HCT116 (cell line): ENCODE results near the gene TLR8. TPM values are rescaled to one million over a fixed set of nuclear protein-coding genes. Genes with fewer than 3 reads are reported as not detected.

Source experiments
- ATAC-seq: fragments of 200-7000 bp; cut with Tn5 transposase; 2 replicates; pipeline ENCODE4 v1.9.1; 2020; ENCODE audit warnings: mild to moderate bottlenecking, moderate library complexity
- BruUV-seq: library from RNA; stranded (reverse); fragments of 400-500 nt; replicated peaks from 2 replicates; lab custom pipeline; 2021; lab: Mats Ljungman, UMichigan
- CTCF ChIA-PET: fragments of 300-600 bp; sonication (Branson Sonifier 250); formaldehyde crosslinking; loops from one replicate; lab custom pipeline; 2021; ENCODE audit warnings: antibody characterized with exemption; lab: Charles Lee
- POLR2A ChIA-PET: fragments of 300-600, 350-600 bp; sonication (Branson Sonifier 250); formaldehyde crosslinking; loops from one replicate; lab custom pipeline; 2021; ENCODE audit warnings: antibody characterized with exemption; lab: Charles Lee
- RAD21 ChIA-PET, 2 experiments: fragments of 300-600 bp; sonication (Branson Sonifier 250); formaldehyde crosslinking; loops; one replicate each; lab custom pipeline; 2023; ENCODE audit warnings: low total read pairs in 2 of 2; ENCODE audit not compliant: uncharacterized antibody in 2 of 2, unreplicated experiment in 2 of 2, low non-redundant PET in 1 of 2; lab: Charles Lee
- DNase-seq: peaks from one replicate; pipeline ENCODE4 v3.0.0-alpha.2; 2010; ENCODE audit warnings: low read depth, low spot score
- H2AFZ ChIP-seq: fragments of 200-600 bp; shearing (Covaris generic), sonication (generic); 2 replicates; pipeline ENCODE4 v1.6.1; 2017; ENCODE audit warnings: low read depth, mixed run types, mixed read lengths, antibody characterized with exemption, low read length; ENCODE audit not compliant: poor library complexity, severe bottlenecking
- H3K27ac ChIP-seq: 2 replicates; pipeline ENCODE4 v1.5.1; 2012; ENCODE audit warnings: low read depth, low read length
- H3K27me3 ChIP-seq: fragments of 200-600 bp; sonication (generic); 2 replicates; pipeline ENCODE4 v1.6.1; 2016; ENCODE audit warnings: mixed run types, low read length, mixed read lengths; ENCODE audit not compliant: insufficient read depth
- H3K36me3 ChIP-seq, 2 experiments: fragments of 200-500 bp in 1 of 2; fragments of 200-600 bp in 1 of 2; sonication (Bioruptor generic) in 1 of 2; sonication (generic) in 1 of 2; 2 replicates each; pipeline versions ENCODE4 v1.5.1 to v1.6.1; 2014 to 2016; ENCODE audit warnings: low read length in 2 of 2, inconsistent platforms in 1 of 2, mixed read lengths in 1 of 2, mixed run types in 1 of 2; ENCODE audit not compliant: insufficient read depth in 2 of 2, control insufficient read depth in 1 of 2
- H3K4me1 ChIP-seq, 2 experiments: fragments of 200-600 bp in 1 of 2; sonication (generic) in 1 of 2; 2 replicates each; pipeline versions ENCODE4 v1.5.1 to v1.6.1; 2012 to 2017; ENCODE audit warnings: low read length in 2 of 2, inconsistent platforms in 1 of 2, mild to moderate bottlenecking in 1 of 2, mixed read lengths in 1 of 2, mixed run types in 1 of 2, moderate library complexity in 1 of 2; ENCODE audit not compliant: insufficient read depth in 2 of 2, control insufficient read depth in 1 of 2
- H3K4me2 ChIP-seq: fragments of 200-600 bp; sonication (generic); 2 replicates; pipeline ENCODE4 v1.6.1; 2017; ENCODE audit warnings: mixed run types, low read length, mixed read lengths
- H3K4me3 ChIP-seq, 2 experiments: fragments of 200-600 bp in 1 of 2; sonication (generic) in 1 of 2; replicated peaks in 1 of 2; 2 replicates each; pipeline ENCODE4 v1.5.1; 2011 to 2016; ENCODE audit warnings: low read length in 2 of 2, control low read depth in 1 of 2, low read depth in 1 of 2, mild to moderate bottlenecking in 1 of 2, mixed read lengths in 1 of 2, mixed run types in 1 of 2
- H3K79me2 ChIP-seq: fragments of 200-600 bp; sonication (generic); 2 replicates; pipeline ENCODE4 v1.6.1; 2017; ENCODE audit warnings: mild to moderate bottlenecking, mixed run types, low read length, moderate library complexity, mixed read lengths; ENCODE audit not compliant: insufficient read depth
- H3K9ac ChIP-seq: fragments of 200-600 bp; sonication (generic); 2 replicates; pipeline ENCODE4 v1.6.1; 2016; ENCODE audit warnings: low read length, mixed read lengths
- H3K9me2 ChIP-seq: fragments of 200-600 bp; sonication (generic), shearing (Covaris generic); 2 replicates; pipeline ENCODE4 v1.6.1; 2017; ENCODE audit warnings: mixed run types, mild to moderate bottlenecking, moderate library complexity; ENCODE audit not compliant: insufficient read depth
- H3K9me3 ChIP-seq, 2 experiments: fragments of 200-500 bp in 1 of 2; fragments of 200-600 bp in 1 of 2; sonication (Bioruptor generic) in 1 of 2; sonication (generic) in 1 of 2; 2 replicates each; pipeline ENCODE4 v1.6.1; 2014 to 2017; ENCODE audit warnings: low read length in 2 of 2, mixed read lengths in 2 of 2, inconsistent platforms in 1 of 2, low read depth in 1 of 2, mild to moderate bottlenecking in 1 of 2, mixed run types in 1 of 2, moderate library complexity in 1 of 2; ENCODE audit not compliant: control insufficient read depth in 1 of 2, insufficient read depth in 1 of 2
- H4K20me1 ChIP-seq: fragments of 200-600 bp; sonication (generic), shearing (Covaris generic); 2 replicates; pipeline ENCODE4 v1.6.1; 2017; ENCODE audit warnings: mixed run types, mild to moderate bottlenecking, moderate library complexity; ENCODE audit not compliant: insufficient read depth
- CBX3 ChIP-seq: IDR thresholded peaks from 2 replicates; pipeline ENCODE4 v1.6.1; 2012; ENCODE audit warnings: low read depth
- EGR1 ChIP-seq: IDR thresholded peaks from 2 replicates; pipeline ENCODE4 v1.6.1; 2012; ENCODE audit warnings: low read depth
- JUND ChIP-seq: IDR thresholded peaks from 2 replicates; pipeline ENCODE4 v1.6.1; 2012
- MAX ChIP-seq: IDR thresholded peaks from 2 replicates; pipeline ENCODE4 v1.6.1; 2012
- POLR2A ChIP-seq: IDR thresholded peaks from 2 replicates; pipeline ENCODE4 v1.7.0; 2011; ENCODE audit warnings: borderline replicate concordance; ENCODE audit not compliant: insufficient read depth, insufficient read length; ENCODE audit errors: extremely low read depth
- RAD21 ChIP-seq: IDR thresholded peaks from 2 replicates; pipeline ENCODE4 v1.6.1; 2012; ENCODE audit warnings: low read depth, mild to moderate bottlenecking
- SP1 ChIP-seq: IDR thresholded peaks from 2 replicates; pipeline ENCODE4 v1.6.1; 2012; ENCODE audit warnings: low read depth
- ZBTB33 ChIP-seq: IDR thresholded peaks from 2 replicates; pipeline ENCODE4 v1.6.1; 2011; ENCODE audit warnings: mild to moderate bottlenecking, low read length, moderate library complexity; ENCODE audit not compliant: insufficient replicate concordance; ENCODE audit errors: extremely low read depth
- ZFX ChIP-seq: fragments of 450-650 bp; IDR thresholded peaks from 2 replicates; pipeline ENCODE4 v1.6.1; 2017
- intact Hi-C: fragments of 100-400 bp; cut with micrococcal nuclease; formaldehyde crosslinking; loops from 2 replicates; pipeline ENCODE4 v1.10.0; 2022
- total RNA-seq: library from RNA; stranded (reverse); gene quantifications from one replicate; pipeline ENCODE4 v1.2.1, GENCODE V29; 2021; ENCODE audit not compliant: unreplicated experiment
- TF ChIP-seq, protein P1 (sequence below): IDR thresholded peaks from 2 replicates; pipeline ENCODE4 v1.6.1; 2012
- TF ChIP-seq, protein P2 (sequence below), 3 experiments: fragments of 200-600 bp in 1 of 3; sonication (generic) in 1 of 3; IDR thresholded peaks in 2 of 3; conservative IDR thresholded peaks in 1 of 3; 2 replicates each; pipeline ENCODE4 v1.5.1; 2012 to 2017; ENCODE audit warnings: low read depth in 2 of 3, low read length in 2 of 3, antibody characterized with exemption in 1 of 3, borderline replicate concordance in 1 of 3, control low read depth in 1 of 3, mild to moderate bottlenecking in 1 of 3, mixed read lengths in 1 of 3, mixed run types in 1 of 3, moderate library complexity in 1 of 3; ENCODE audit not compliant: insufficient read depth in 1 of 3

The TLR8 gene
- total RNA-seq, 1 experiment from 2014 or later: not detected

DNA sequence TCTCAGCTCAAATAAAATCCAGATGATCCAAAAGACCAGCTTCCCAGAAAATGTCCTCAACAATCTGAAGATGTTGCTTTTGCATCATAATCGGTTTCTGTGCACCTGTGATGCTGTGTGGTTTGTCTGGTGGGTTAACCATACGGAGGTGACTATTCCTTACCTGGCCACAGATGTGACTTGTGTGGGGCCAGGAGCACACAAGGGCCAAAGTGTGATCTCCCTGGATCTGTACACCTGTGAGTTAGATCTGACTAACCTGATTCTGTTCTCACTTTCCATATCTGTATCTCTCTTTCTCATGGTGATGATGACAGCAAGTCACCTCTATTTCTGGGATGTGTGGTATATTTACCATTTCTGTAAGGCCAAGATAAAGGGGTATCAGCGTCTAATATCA, 18.7 kb upstream of the TLR8 start:
- no peaks in the 10 kb centered on the region for H3K79me2 ChIP-seq
- no peak for TF ChIP-seq ZFX
- no peak for TF ChIP-seq RAD21
- no peaks in the 10 kb centered on the region for H3K27me3 ChIP-seq
- H3K4me2 ChIP-seq: no peak overlapping the region
- H2AFZ ChIP-seq: no peak overlapping the region
- H3K9me2 ChIP-seq: no peaks in the 10 kb centered on the region
- no peak overlapping the region for H3K9ac ChIP-seq
- BruUV-seq: no TSS peak
- ChIA-PET RAD21 (no interaction called here), CTCF (no interaction called here), POLR2A (no interaction called here)
- intact Hi-C loops: no loop called here
- ATAC-seq (no peak), DNase-seq (no peak)
- no peaks in the 10 kb centered on the region for H3K4me1 ChIP-seq
- H4K20me1 ChIP-seq: no peaks in the 10 kb centered on the region
- no peaks in the 10 kb centered on the region for H3K9me3 ChIP-seq
- no peak overlapping the region for H3K4me3 ChIP-seq
- no peak overlapping the region for H3K27ac ChIP-seq
- H3K36me3 ChIP-seq: no peaks in the 10 kb centered on the region

- no peaks in the 10 kb centered on the region for H3K36me3 ChIP-seq
- no peaks in the 10 kb centered on the region for H3K4me1 ChIP-seq
- no peak overlapping the region for H3K9ac ChIP-seq
- H3K4me3 ChIP-seq: no peak overlapping the region
- DNase-seq (no peak), ATAC-seq (no peak)
- intact Hi-C loops: no loop called here
- no peaks in the 10 kb centered on the region for H3K27me3 ChIP-seq
- ChIA-PET CTCF (no interaction called here), POLR2A (no interaction called here), RAD21 (no interaction called here)
- no peaks in the 10 kb centered on the region for H3K79me2 ChIP-seq
- H2AFZ ChIP-seq: no peak overlapping the region
- no peak overlapping the region for H3K27ac ChIP-seq
- no TSS peak for BruUV-seq
- no peaks in the 10 kb centered on the region for H4K20me1 ChIP-seq
- no peak for TF ChIP-seq SP1
- no peak for TF ChIP-seq MAX
- TF ChIP-seq CBX3: no peak
- no peak for TF ChIP-seq ZFX
- TF ChIP-seq, protein P1, sequence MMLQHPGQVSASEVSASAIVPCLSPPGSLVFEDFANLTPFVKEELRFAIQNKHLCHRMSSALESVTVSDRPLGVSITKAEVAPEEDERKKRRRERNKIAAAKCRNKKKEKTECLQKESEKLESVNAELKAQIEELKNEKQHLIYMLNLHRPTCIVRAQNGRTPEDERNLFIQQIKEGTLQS: no peak
- TF ChIP-seq JUND: no peak
- no peak for TF ChIP-seq ZBTB33
- TF ChIP-seq, protein P2, sequence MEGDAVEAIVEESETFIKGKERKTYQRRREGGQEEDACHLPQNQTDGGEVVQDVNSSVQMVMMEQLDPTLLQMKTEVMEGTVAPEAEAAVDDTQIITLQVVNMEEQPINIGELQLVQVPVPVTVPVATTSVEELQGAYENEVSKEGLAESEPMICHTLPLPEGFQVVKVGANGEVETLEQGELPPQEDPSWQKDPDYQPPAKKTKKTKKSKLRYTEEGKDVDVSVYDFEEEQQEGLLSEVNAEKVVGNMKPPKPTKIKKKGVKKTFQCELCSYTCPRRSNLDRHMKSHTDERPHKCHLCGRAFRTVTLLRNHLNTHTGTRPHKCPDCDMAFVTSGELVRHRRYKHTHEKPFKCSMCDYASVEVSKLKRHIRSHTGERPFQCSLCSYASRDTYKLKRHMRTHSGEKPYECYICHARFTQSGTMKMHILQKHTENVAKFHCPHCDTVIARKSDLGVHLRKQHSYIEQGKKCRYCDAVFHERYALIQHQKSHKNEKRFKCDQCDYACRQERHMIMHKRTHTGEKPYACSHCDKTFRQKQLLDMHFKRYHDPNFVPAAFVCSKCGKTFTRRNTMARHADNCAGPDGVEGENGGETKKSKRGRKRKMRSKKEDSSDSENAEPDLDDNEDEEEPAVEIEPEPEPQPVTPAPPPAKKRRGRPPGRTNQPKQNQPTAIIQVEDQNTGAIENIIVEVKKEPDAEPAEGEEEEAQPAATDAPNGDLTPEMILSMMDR (IDR thresholded peaks at IDR 0.05 in 2 of 3, conservative IDR thresholded peaks at IDR 0.05 in 1 of 3; ENCODE audit: borderline replicate concordance in 1 of 3, insufficient read depth in 1 of 3, low read depth in 2 of 3, low read length in 2 of 3): no peak
- no peak for TF ChIP-seq EGR1
- no peak for TF ChIP-seq POLR2A
- TF ChIP-seq RAD21: no peak
- H3K9me2 ChIP-seq: no peaks in the 10 kb centered on the region
- no peaks in the 10 kb centered on the region for H3K9me3 ChIP-seq
- no peak overlapping the region for H3K4me2 ChIP-seq
These were observed 16.0 kb upstream of the TLR8 start for GRCh38 chrX:12890467-12890866.
